ENCODE results near the gene USP9X. TPM values are rescaled to one million over a fixed set of nuclear protein-coding genes. Genes with fewer than 3 reads are reported as not detected.
"Not testable (repeated sequence)": the region's sequence is repeated elsewhere in the genome, so short reads cannot be mapped to it uniquely, and the experiment has no call there.

The USP9X gene
- total RNA-seq, 1 experiment from 2014 or later: 89.6 TPM

- not testable (repeated sequence) for DNase-seq (ENCODE audit: low spot score)
Measured at GRCh38 chrX:41186946-41187345, 101.7 kb downstream of the USP9X start.

GRCh38 chrX:41189156-41189555 is 103.9 kb downstream of the USP9X start:
- DNase-seq (ENCODE audit: low spot score): no peak

- DNase-seq (ENCODE audit: low spot score): no peak
Measured at GRCh38 chrX:41192880-41193279, 107.6 kb downstream of the USP9X start.

GRCh38 chrX:41198410-41198809 is 113.2 kb downstream of the USP9X start:
- no peak for DNase-seq (ENCODE audit: low spot score)

GRCh38 chrX:41200785-41201184 is 115.5 kb downstream of the USP9X start:
- no peak for DNase-seq (ENCODE audit: low spot score)

- DNase-seq (ENCODE audit: low spot score): no peak
Measured at GRCh38 chrX:41209853-41210252, 124.6 kb downstream of the USP9X start.

GRCh38 chrX:41224605-41225004 is 139.4 kb downstream of the USP9X start:
- no peak for DNase-seq (ENCODE audit: low spot score)

GRCh38 chrX:41233988-41234387 is 148.7 kb downstream of the USP9X start:
- DNase-seq (ENCODE audit: low spot score): no peak

GRCh38 chrX:41234471-41234870 is 149.2 kb downstream of the USP9X start:
- not testable (repeated sequence) for DNase-seq (ENCODE audit: low spot score)

GRCh38 chrX:41234962-41235361 is 149.7 kb downstream of the USP9X start:
- DNase-seq (ENCODE audit: low spot score): no peak

GRCh38 chrX:41236629-41237028 is 151.4 kb downstream of the USP9X start:
- DNase-seq (ENCODE audit: low spot score): no peak

GRCh38 chrX:41240509-41240908 is 155.3 kb downstream of the USP9X start:
- no peak for DNase-seq (ENCODE audit: low spot score)

- DNase-seq (ENCODE audit: low spot score): no peak
Measured at GRCh38 chrX:41241962-41242361, 156.7 kb downstream of the USP9X start.

GRCh38 chrX:41245641-41246040 is 160.4 kb downstream of the USP9X start:
- no peak for DNase-seq (ENCODE audit: low spot score)

GRCh38 chrX:41250867-41251266 is 165.6 kb downstream of the USP9X start:
- no peak for DNase-seq (ENCODE audit: low spot score)

GRCh38 chrX:41257801-41258200 is 172.6 kb downstream of the USP9X start:
- DNase-seq (ENCODE audit: low spot score): no peak

- DNase-seq (ENCODE audit: low spot score): no peak
Measured at GRCh38 chrX:41258226-41258625, 173.0 kb downstream of the USP9X start.

- no peak for DNase-seq (ENCODE audit: low spot score)
Measured at GRCh38 chrX:41258871-41259270, 173.6 kb downstream of the USP9X start.

- no peak for DNase-seq (ENCODE audit: low spot score)
Measured at GRCh38 chrX:41259516-41259915, 174.3 kb downstream of the USP9X start.

GRCh38 chrX:41265615-41266014 is 180.4 kb downstream of the USP9X start:
- DNase-seq (ENCODE audit: low spot score): peak; percentile 84

GRCh38 chrX:41273638-41274037 is 188.4 kb downstream of the USP9X start:
- DNase-seq (ENCODE audit: low spot score): peak; percentile 30

- peak; percentile 66 for DNase-seq (ENCODE audit: low spot score)
Measured at GRCh38 chrX:41275661-41276609, 190.7 kb downstream of the USP9X start.

- no peak for DNase-seq (ENCODE audit: low spot score)
Measured at GRCh38 chrX:41276661-41277506, 191.6 kb downstream of the USP9X start.
